Fibroblast of the aortic adventitia (primary cell): Measurements from ENCODE around the gene ELN. TPM values are rescaled to one million over a fixed set of nuclear protein-coding genes. Genes with fewer than 3 reads are reported as not detected.

Source experiments
- DNase-seq: peaks from one replicate; pipeline ENCODE4 v3.0.0-alpha.2; 2010; ENCODE audit warnings: low read depth
- H3K4me3 ChIP-seq: 2 replicates; pipeline ENCODE4 v1.5.1; 2011; ENCODE audit warnings: low read depth, mild to moderate bottlenecking, control low read depth, low read length, moderate library complexity
- CTCF ChIP-seq: IDR thresholded peaks from 2 replicates; pipeline ENCODE4 v1.5.1; 2011; ENCODE audit warnings: mild to moderate bottlenecking, low read length, control low read depth, inconsistent platforms; ENCODE audit not compliant: insufficient read depth
- total RNA-seq: library from RNA; depleted of rRNA; stranded (reverse); fragments of >200 nt; gene quantifications from 2 replicates; pipeline ENCODE4 v1.2.3, GENCODE V29; 2012; ENCODE audit warnings: low replicate concordance

The ELN gene
- total RNA-seq, 1 donor: 101 TPM

GRCh38 chr7:74068378-74069085, 40.6 kb downstream of the ELN start:
- DNase-seq: no peak
- no peak overlapping the region for H3K4me3 ChIP-seq
- no peak for TF ChIP-seq CTCF

- no peak for TF ChIP-seq CTCF
- no peak for DNase-seq
- H3K4me3 ChIP-seq: no peak overlapping the region
These were observed 41.1 kb downstream of the ELN start for GRCh38 chr7:74069086-74069541.

- no peak for TF ChIP-seq CTCF
These were observed 42.0 kb downstream of the ELN start for GRCh38 chr7:74069790-74070618.

GRCh38 chr7:74070619-74070921, 42.6 kb downstream of the ELN start:
- no peak overlapping the region for H3K4me3 ChIP-seq
- no peak for DNase-seq
- TF ChIP-seq CTCF: no peak

More at GRCh38 chr7:74069790-74070618, 42.0 kb downstream of the ELN start:
- H3K4me3 ChIP-seq: no peak overlapping the region
- no peak for DNase-seq

GRCh38 chr7:74071121-74071520, 43.1 kb downstream of the ELN start:
- TF ChIP-seq CTCF: no peak
- no peak for DNase-seq
- no peak overlapping the region for H3K4me3 ChIP-seq

GRCh38 chr7:74074770-74075169, 46.8 kb downstream of the ELN start:
- DNase-seq: no peak
- no peak for TF ChIP-seq CTCF
- H3K4me3 ChIP-seq: no peak overlapping the region

GRCh38 chr7:74078461-74078860, 50.5 kb downstream of the ELN start:
- no peak overlapping the region for H3K4me3 ChIP-seq
- no peak for DNase-seq
- TF ChIP-seq CTCF: no peak
